ENCODE data around the gene COL12A1. TPM values are rescaled to one million over a fixed set of nuclear protein-coding genes. Genes with fewer than 3 reads are reported as not detected.

Gene COL12A1
- total RNA-seq, 1 experiment from 2014 or later = 29.3 TPM

DNA sequence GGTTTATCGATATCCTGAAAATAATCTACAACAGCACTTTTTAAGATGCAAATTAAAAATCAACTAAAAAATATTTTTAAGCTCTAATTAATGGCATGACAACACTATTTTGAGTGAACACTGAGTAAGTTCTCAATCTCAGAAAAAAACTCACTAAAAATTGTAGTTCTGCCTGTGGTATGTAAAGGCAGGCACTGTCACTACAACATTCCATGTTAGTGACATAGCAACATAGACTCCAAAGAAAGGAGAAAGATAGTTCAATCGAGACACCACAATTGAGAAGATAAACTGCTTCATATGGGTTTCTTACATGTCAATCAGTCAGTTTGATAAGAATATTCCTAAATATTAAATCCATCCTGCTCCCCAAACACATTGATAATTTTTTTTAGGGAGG is 38.0 kb downstream of the COL12A1 start:
- Mint-ChIP-seq H3K27ac (ENCODE audit: unreplicated experiment) (no peak overlapping the region), H3K36me3 (ENCODE audit: insufficient read depth, unreplicated experiment) (no peaks in the 10 kb centered on the region), H3K27me3 (ENCODE audit: unreplicated experiment) (no peaks in the 10 kb centered on the region), H3K4me1 (ENCODE audit: low read depth, unreplicated experiment) (no peaks in the 10 kb centered on the region), H3K9me3 (ENCODE audit: low read depth, unreplicated experiment) (no peaks in the 10 kb centered on the region), H3K4me3 (ENCODE audit: low read depth, unreplicated experiment) (no peak overlapping the region)
- no TSS peak for BruUV-seq (replicated peaks)
- no peak for DNase-seq
- no peak for TF ChIP-seq CTCF (IDR thresholded peaks at IDR 0.05; ENCODE audit: unreplicated experiment)
- CTCF ChIA-PET = no interaction called here
- intact Hi-C loops (cut with micrococcal nuclease; ENCODE audit: unreplicated experiment) = no loop called here

DNA sequence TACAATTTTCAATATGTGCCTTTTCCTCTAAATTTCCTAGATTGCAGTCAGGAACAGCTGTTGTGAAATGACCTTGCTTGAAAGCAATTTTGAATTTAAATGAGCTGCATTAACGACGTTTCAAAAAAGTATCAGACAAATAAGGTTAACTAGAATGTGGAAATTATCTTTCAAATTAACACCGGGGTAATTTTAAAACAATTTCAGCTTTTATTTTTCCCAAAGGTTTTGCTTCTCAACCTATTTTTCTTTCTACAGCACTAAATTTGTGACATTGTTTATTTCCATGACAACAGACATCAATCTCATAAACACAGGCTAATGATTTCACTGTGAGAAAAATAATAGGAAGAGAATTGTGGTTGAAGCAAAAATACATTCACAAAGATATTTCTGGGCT is 38.5 kb downstream of the COL12A1 start:
- Mint-ChIP-seq H3K9me3 (ENCODE audit: low read depth, unreplicated experiment) (no peaks in the 10 kb centered on the region), H3K4me1 (ENCODE audit: low read depth, unreplicated experiment) (no peaks in the 10 kb centered on the region), H3K27ac (ENCODE audit: unreplicated experiment) (no peak overlapping the region), H3K36me3 (ENCODE audit: insufficient read depth, unreplicated experiment) (no peaks in the 10 kb centered on the region), H3K27me3 (ENCODE audit: unreplicated experiment) (no peaks in the 10 kb centered on the region), H3K4me3 (ENCODE audit: low read depth, unreplicated experiment) (no peak overlapping the region)
- intact Hi-C loops (cut with micrococcal nuclease; ENCODE audit: unreplicated experiment) = no loop called here
- no peak for TF ChIP-seq CTCF (IDR thresholded peaks at IDR 0.05; ENCODE audit: unreplicated experiment)
- BruUV-seq (replicated peaks) = no TSS peak
- no peak for DNase-seq
- CTCF ChIA-PET = no interaction called here

DNA sequence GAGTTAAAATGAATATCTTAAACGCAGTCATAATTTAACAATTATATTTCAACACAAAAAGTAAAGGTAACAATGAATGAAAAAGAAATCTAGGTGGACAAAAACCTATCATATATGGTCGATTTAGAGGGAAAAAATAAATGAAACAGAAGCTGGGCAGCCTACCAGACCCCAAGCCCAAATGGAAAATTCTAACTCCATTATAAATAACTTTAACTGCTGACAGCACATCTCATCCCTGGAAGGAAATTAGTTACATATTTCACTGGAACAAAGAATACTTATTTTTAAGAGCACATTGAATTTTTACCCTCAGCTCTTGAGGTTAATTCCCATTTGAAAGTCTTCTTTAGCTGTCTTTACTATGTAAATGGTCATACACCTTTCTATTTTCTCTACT is 39.1 kb downstream of the COL12A1 start:
- H3K36me3 Mint-ChIP-seq (ENCODE audit: insufficient read depth, unreplicated experiment) = no peaks in the 10 kb centered on the region
- no peaks in the 10 kb centered on the region for H3K27me3 Mint-ChIP-seq (ENCODE audit: unreplicated experiment)
- TF ChIP-seq CTCF (IDR thresholded peaks at IDR 0.05; ENCODE audit: unreplicated experiment) = no peak
- CTCF ChIA-PET = no interaction called here
- intact Hi-C loops (cut with micrococcal nuclease; ENCODE audit: unreplicated experiment) = no loop called here
- no TSS peak for BruUV-seq (replicated peaks)
- H3K4me3 Mint-ChIP-seq (ENCODE audit: low read depth, unreplicated experiment) = no peak overlapping the region
- no peak for DNase-seq
- no peaks in the 10 kb centered on the region for H3K9me3 Mint-ChIP-seq (ENCODE audit: low read depth, unreplicated experiment)
- H3K4me1 Mint-ChIP-seq (ENCODE audit: low read depth, unreplicated experiment) = no peaks in the 10 kb centered on the region
- no peak overlapping the region for H3K27ac Mint-ChIP-seq (ENCODE audit: unreplicated experiment)

GRCh38 chr6:75166236-75166635 is 39.6 kb downstream of the COL12A1 start:
- no peaks in the 10 kb centered on the region for H3K9me3 Mint-ChIP-seq (ENCODE audit: low read depth, unreplicated experiment)
- BruUV-seq (replicated peaks) = no TSS peak
- no peak for DNase-seq
- no peaks in the 10 kb centered on the region for H3K4me1 Mint-ChIP-seq (ENCODE audit: low read depth, unreplicated experiment)
- H3K36me3 Mint-ChIP-seq (ENCODE audit: insufficient read depth, unreplicated experiment) = no peaks in the 10 kb centered on the region
- no peaks in the 10 kb centered on the region for H3K27me3 Mint-ChIP-seq (ENCODE audit: unreplicated experiment)
- no peak overlapping the region for H3K4me3 Mint-ChIP-seq (ENCODE audit: low read depth, unreplicated experiment)
- CTCF ChIA-PET = no interaction called here
- H3K27ac Mint-ChIP-seq (ENCODE audit: unreplicated experiment) = no peak overlapping the region
- no peak for TF ChIP-seq CTCF (IDR thresholded peaks at IDR 0.05; ENCODE audit: unreplicated experiment)
- intact Hi-C loops (cut with micrococcal nuclease; ENCODE audit: unreplicated experiment) = no loop called here

- CTCF ChIA-PET = no interaction called here
- Mint-ChIP-seq H3K36me3 (ENCODE audit: insufficient read depth, unreplicated experiment) (no peaks in the 10 kb centered on the region), H3K4me1 (ENCODE audit: low read depth, unreplicated experiment) (no peaks in the 10 kb centered on the region), H3K27ac (ENCODE audit: unreplicated experiment) (no peak overlapping the region), H3K27me3 (ENCODE audit: unreplicated experiment) (no peaks in the 10 kb centered on the region), H3K9me3 (ENCODE audit: low read depth, unreplicated experiment) (no peaks in the 10 kb centered on the region), H3K4me3 (ENCODE audit: low read depth, unreplicated experiment) (no peak overlapping the region)
- intact Hi-C loops (cut with micrococcal nuclease; ENCODE audit: unreplicated experiment) = no loop called here
- BruUV-seq (replicated peaks) = no TSS peak
- no peak for DNase-seq
- TF ChIP-seq CTCF (IDR thresholded peaks at IDR 0.05; ENCODE audit: unreplicated experiment) = no peak
These were observed 47.7 kb downstream of the COL12A1 start for GRCh38 chr6:75158176-75158575.

Data from Calu3 (cell line).